GM23338 (cell line): ENCODE data around the gene SESN1. TPM values are rescaled to one million over a fixed set of nuclear protein-coding genes. Genes with fewer than 3 reads are reported as not detected.

ENCODE experiments used
- ATAC-seq: fragments of 200-7000 bp; cut with Tn5 transposase; 3 replicates; pipeline ENCODE4 v1.9.1; 2020
- DNase-seq: peaks from one replicate; pipeline ENCODE4 v3.0.0-alpha.2; 2015; ENCODE audit warnings: low spot score
- H2AFZ ChIP-seq: fragments of 200-600 bp; sonication (generic); 2 replicates; pipeline ENCODE4 v1.8.0; 2016; ENCODE audit warnings: antibody characterized with exemption, mild to moderate bottlenecking, moderate library complexity
- H3F3A ChIP-seq: fragments of 200-600 bp; sonication (generic); replicated peaks from 2 replicates; pipeline ENCODE4 v1.8.0; 2017; ENCODE audit warnings: antibody characterized with exemption, mixed run types, low read depth
- H3K27ac ChIP-seq: fragments of 200-600 bp; sonication (generic); 2 replicates; pipeline ENCODE4 v1.6.1; 2016; ENCODE audit warnings: low read depth
- H3K27me3 ChIP-seq: fragments of 200-600 bp; sonication (generic); 2 replicates; pipeline ENCODE4 v1.8.0; 2016; ENCODE audit warnings: mild to moderate bottlenecking, mixed run types, moderate library complexity; ENCODE audit not compliant: insufficient read depth
- H3K36me3 ChIP-seq: fragments of 200-600 bp; sonication (generic); 2 replicates; pipeline ENCODE4 v1.8.0; 2016; ENCODE audit warnings: mild to moderate bottlenecking; ENCODE audit not compliant: insufficient read depth
- H3K4me1 ChIP-seq: fragments of 200-600 bp; sonication (generic); 2 replicates; pipeline ENCODE4 v1.8.0; 2016; ENCODE audit warnings: mild to moderate bottlenecking, moderate library complexity; ENCODE audit not compliant: insufficient read depth
- H3K4me2 ChIP-seq: fragments of 200-600 bp; sonication (generic); 2 replicates; pipeline ENCODE4 v1.7.1; 2017; ENCODE audit warnings: mixed run types
- H3K4me3 ChIP-seq: fragments of 200-600 bp; sonication (generic); 2 replicates; pipeline ENCODE4 v1.6.1; 2016; ENCODE audit warnings: mixed run types
- H3K79me2 ChIP-seq: fragments of 200-600 bp; sonication (generic); replicated peaks from 2 replicates; pipeline ENCODE4 v1.8.0; 2017; ENCODE audit warnings: mild to moderate bottlenecking; ENCODE audit not compliant: insufficient read depth
- H3K9me2 ChIP-seq: fragments of 200-600 bp; sonication (generic); 2 replicates; pipeline ENCODE4 v1.8.0; 2017; ENCODE audit not compliant: insufficient read depth
- H4K20me1 ChIP-seq: fragments of 200-600 bp; sonication (generic); replicated peaks from 2 replicates; pipeline ENCODE4 v1.8.0; 2017; ENCODE audit warnings: mild to moderate bottlenecking; ENCODE audit not compliant: insufficient read depth
- H3K27ac Mint-ChIP-seq: 2 replicates; pipeline ENCODE4 v1.8.0; 2020; ENCODE audit warnings: inconsistent platforms, mild to moderate bottlenecking, moderate library complexity, mixed read lengths
- H3K27me3 Mint-ChIP-seq: 3 replicates; pipeline ENCODE4 v1.8.0; 2022; ENCODE audit warnings: low read depth, mild to moderate bottlenecking, moderate library complexity, mixed read lengths, inconsistent platforms; ENCODE audit not compliant: insufficient read depth, poor library complexity
- H3K36me3 Mint-ChIP-seq: 3 replicates; pipeline ENCODE4 v1.8.0; 2021; ENCODE audit warnings: low read depth, mild to moderate bottlenecking, inconsistent platforms, moderate library complexity, mixed read lengths
- H3K4me1 Mint-ChIP-seq: 3 replicates; pipeline ENCODE4 v1.8.0; 2020; ENCODE audit warnings: mild to moderate bottlenecking, inconsistent platforms, mixed read lengths
- H3K4me3 Mint-ChIP-seq: 3 replicates; pipeline ENCODE4 v1.8.0; 2021; ENCODE audit warnings: moderate library complexity, mild to moderate bottlenecking, inconsistent platforms, mixed read lengths
- H3K9me3 Mint-ChIP-seq: 3 replicates; pipeline ENCODE4 v1.8.0; 2020; ENCODE audit warnings: moderate library complexity, mild to moderate bottlenecking, inconsistent platforms, mixed read lengths
- CREB1 ChIP-seq: fragments of 250-450 bp; sonication (Bioruptor Pico); IDR thresholded peaks from 2 replicates; pipeline ENCODE4 v1.5.0; 2020; ENCODE audit warnings: low read depth, mild to moderate bottlenecking, moderate library complexity
- EZH2 ChIP-seq: fragments of 200-600 bp; sonication (generic); IDR thresholded peaks from one replicate; pipeline ENCODE4 v1.8.0; 2017; ENCODE audit warnings: antibody characterized with exemption, mild to moderate bottlenecking, low read depth; ENCODE audit not compliant: unreplicated experiment
- JUNB ChIP-seq: IDR thresholded peaks from one replicate; pipeline ENCODE4 v1.6.1; 2016; ENCODE audit warnings: antibody characterized with exemption; ENCODE audit not compliant: unreplicated experiment
- NANOG ChIP-seq: IDR thresholded peaks from 2 replicates; pipeline ENCODE4 v1.6.1; 2016; ENCODE audit warnings: antibody characterized with exemption, borderline replicate concordance
- REST ChIP-seq: IDR thresholded peaks from one replicate; pipeline ENCODE4 v1.6.1; 2018; ENCODE audit warnings: antibody characterized with exemption; ENCODE audit not compliant: unreplicated experiment
- ZNF462 ChIP-seq: fragments of 250-450 bp; sonication (Bioruptor Pico); IDR thresholded peaks from 2 replicates; pipeline ENCODE4 v1.5.0; 2020; ENCODE audit warnings: mild to moderate bottlenecking, moderate library complexity
- polyA plus RNA-seq: library from polyadenylated mRNA; unstranded; fragments of >200 nt; fragmentation: Nextera tagmentation; extraction: Ambion mirVana; gene quantifications from 2 replicates; pipeline ENCODE4 v1.2.1, GENCODE V29; 2016
- total RNA-seq: library from RNA; depleted of rRNA; stranded (reverse); fragments of >200 nt; shearing (Covaris generic); gene quantifications from 2 replicates; pipeline ENCODE4 v1.2.3, GENCODE V29; 2014
- TF ChIP-seq, protein P1 (sequence below): IDR thresholded peaks from 2 replicates; pipeline ENCODE4 v1.6.1; 2016; ENCODE audit warnings: antibody characterized with exemption

SESN1 gene
- total and polyA plus RNA-seq, 2 experiments from 2014 or later, result 26.2 to 36.4 TPM

DNA sequence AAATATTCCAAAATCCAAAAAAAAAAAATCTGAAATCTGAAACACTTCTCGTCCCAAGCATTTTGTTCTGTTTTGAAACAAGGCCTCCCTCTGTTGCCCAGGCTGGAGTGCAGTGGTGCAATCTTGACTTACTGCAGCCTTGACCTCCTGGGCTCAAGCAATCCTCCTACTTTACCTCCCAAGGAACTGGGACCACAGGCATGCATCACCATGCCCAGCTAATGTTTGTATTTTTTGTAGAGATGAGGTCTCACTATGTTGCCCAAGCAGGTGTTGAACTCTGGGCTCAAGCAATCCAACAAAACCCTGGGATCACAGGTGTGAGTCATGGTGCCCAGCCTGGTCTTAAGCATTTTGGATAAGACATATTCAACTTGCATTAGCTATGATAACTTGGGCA, 13.6 kb downstream of the SESN1 start:
- no peak overlapping the region for H3K4me3 Mint-ChIP-seq
- H3K9me3 Mint-ChIP-seq, result no peaks in the 10 kb centered on the region
- no peak for TF ChIP-seq REST
- TF ChIP-seq, protein P1, sequence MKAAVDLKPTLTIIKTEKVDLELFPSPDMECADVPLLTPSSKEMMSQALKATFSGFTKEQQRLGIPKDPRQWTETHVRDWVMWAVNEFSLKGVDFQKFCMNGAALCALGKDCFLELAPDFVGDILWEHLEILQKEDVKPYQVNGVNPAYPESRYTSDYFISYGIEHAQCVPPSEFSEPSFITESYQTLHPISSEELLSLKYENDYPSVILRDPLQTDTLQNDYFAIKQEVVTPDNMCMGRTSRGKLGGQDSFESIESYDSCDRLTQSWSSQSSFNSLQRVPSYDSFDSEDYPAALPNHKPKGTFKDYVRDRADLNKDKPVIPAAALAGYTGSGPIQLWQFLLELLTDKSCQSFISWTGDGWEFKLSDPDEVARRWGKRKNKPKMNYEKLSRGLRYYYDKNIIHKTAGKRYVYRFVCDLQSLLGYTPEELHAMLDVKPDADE, result no peak
- no peaks in the 10 kb centered on the region for H3K79me2 ChIP-seq
- no peak for ATAC-seq
- no peak for DNase-seq
- H2AFZ ChIP-seq, result no peak overlapping the region
- no peak overlapping the region for H3K4me2 ChIP-seq
- H3K4me1 ChIP-seq, result no peaks in the 10 kb centered on the region; the same call in 1 of the 2 replicates
- H4K20me1 ChIP-seq, result no peaks in the 10 kb centered on the region
- no peaks in the 10 kb centered on the region for H3K36me3 ChIP-seq
- H3K27ac ChIP-seq, result no peak overlapping the region
- H3F3A ChIP-seq, result no peaks in the 10 kb centered on the region
- no peaks in the 10 kb centered on the region; the same call in 2 of the 3 replicates for H3K4me1 Mint-ChIP-seq
- peaks cover 1% of the 10 kb centered on the region for H3K27me3 Mint-ChIP-seq
- H3K4me3 ChIP-seq, result no peak overlapping the region
- no peaks in the 10 kb centered on the region for H3K36me3 Mint-ChIP-seq
- no peaks in the 10 kb centered on the region for H3K9me2 ChIP-seq
- H3K27me3 ChIP-seq, result no peaks in the 10 kb centered on the region
- no peak overlapping the region for H3K27ac Mint-ChIP-seq

GRCh38 chr6:109079981-109080380, 14.7 kb downstream of the SESN1 start:
- no peaks in the 10 kb centered on the region for H3K36me3 ChIP-seq
- H3K79me2 ChIP-seq, result no peaks in the 10 kb centered on the region
- H3K9me2 ChIP-seq, result no peaks in the 10 kb centered on the region
- no peaks in the 10 kb centered on the region for H3F3A ChIP-seq
- no peaks in the 10 kb centered on the region for H3K27me3 ChIP-seq
- no peaks in the 10 kb centered on the region; the same call in 2 of the 3 replicates for H3K4me1 Mint-ChIP-seq
- H3K36me3 Mint-ChIP-seq, result no peaks in the 10 kb centered on the region
- no peak overlapping the region for H3K4me3 Mint-ChIP-seq
- no peaks in the 10 kb centered on the region for H4K20me1 ChIP-seq
- H2AFZ ChIP-seq, result no peak overlapping the region
- no peak overlapping the region for H3K27ac ChIP-seq
- ATAC-seq (no peak), DNase-seq (no peak)
- H3K27ac Mint-ChIP-seq, result no peak overlapping the region
- no peaks in the 10 kb centered on the region for H3K9me3 Mint-ChIP-seq
- no peaks in the 10 kb centered on the region; the same call in 1 of the 2 replicates for H3K4me1 ChIP-seq
- H3K4me2 ChIP-seq, result no peak overlapping the region
- no peak overlapping the region for H3K4me3 ChIP-seq
- H3K27me3 Mint-ChIP-seq, result peaks cover 1% of the 10 kb centered on the region
- TF ChIP-seq JUNB, result no peak
- no peak for TF ChIP-seq ZNF462 (CRISPR knock-in tag)
- TF ChIP-seq EZH2, result no peak
- TF ChIP-seq NANOG, result no peak
- TF ChIP-seq REST, result no peak
- TF ChIP-seq CREB1 (CRISPR knock-in tag), result no peak
